ENCODE measurements around the gene ACP2. TPM values are rescaled to one million over a fixed set of nuclear protein-coding genes. Genes with fewer than 3 reads are reported as not detected.

The ACP2 gene
- polyA plus RNA-seq, 2 of the 4 experiments (the other 2 are of a cell fraction): 13.6 to 19.7 TPM

- H3K4me2 ChIP-seq: no peak overlapping the region
- peaks cover 17% of the 10 kb centered on the region for H3K9me3 ChIP-seq
- ChIA-PET POLR2A (interaction anchor here (0.6 kb wide), 1 partner anchor 16 kb away, joined by 5 read pairs; no protein-coding TSS in a partner anchor), CTCF (interaction anchor here (0.7 to 1.8 kb wide), 5 partner anchors 9 to 60 kb away, joined by 3 to 5 read pairs (median 3); no protein-coding TSS in a partner anchor)
- H3K4me1 ChIP-seq: no peaks in the 10 kb centered on the region
- ATAC-seq: no peak
- no peak overlapping the region for H3K27ac ChIP-seq
- H3K4me3 ChIP-seq: no peak overlapping the region
- 94% methylated on average over 5 of the region's 5 CpGs for WGBS (ENCODE audit: missing lambda C conversion rate)
- no peak for DNase-seq (ENCODE audit: low read depth in 1 of 2, low spot score in 1 of 2)
- TF ChIP-seq ATOH8 (CRISPR knock-in tag; IDR thresholded peaks at IDR 0.05; ENCODE audit: low read depth) (no peak), MAZ (IDR thresholded peaks at IDR 0.05; ENCODE audit: borderline replicate concordance, low read depth, low read length) (no peak), TP53 (CRISPR knock-in tag; IDR thresholded peaks at IDR 0.05) (no peak), RNF2 (IDR thresholded peaks at IDR 0.05; ENCODE audit: borderline replicate concordance, low read depth) (no peak), EP300 (IDR thresholded peaks at IDR 0.05) (no peak)
- TF ChIP-seq, protein P1, sequence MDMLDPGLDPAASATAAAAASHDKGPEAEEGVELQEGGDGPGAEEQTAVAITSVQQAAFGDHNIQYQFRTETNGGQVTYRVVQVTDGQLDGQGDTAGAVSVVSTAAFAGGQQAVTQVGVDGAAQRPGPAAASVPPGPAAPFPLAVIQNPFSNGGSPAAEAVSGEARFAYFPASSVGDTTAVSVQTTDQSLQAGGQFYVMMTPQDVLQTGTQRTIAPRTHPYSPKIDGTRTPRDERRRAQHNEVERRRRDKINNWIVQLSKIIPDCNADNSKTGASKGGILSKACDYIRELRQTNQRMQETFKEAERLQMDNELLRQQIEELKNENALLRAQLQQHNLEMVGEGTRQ (IDR thresholded peaks at IDR 0.05): no peak
- TF ChIP-seq, protein P2, sequence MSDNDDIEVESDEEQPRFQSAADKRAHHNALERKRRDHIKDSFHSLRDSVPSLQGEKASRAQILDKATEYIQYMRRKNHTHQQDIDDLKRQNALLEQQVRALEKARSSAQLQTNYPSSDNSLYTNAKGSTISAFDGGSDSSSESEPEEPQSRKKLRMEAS (IDR thresholded peaks at IDR 0.05): no peak
- FAIRE-seq: no peak
These were observed 46.8 kb upstream of the ACP2 start for GRCh38 chr11:47295385-47295784.

- CTCF ChIA-PET: interaction anchor here (0.5 to 2.7 kb wide), 9 partner anchors 9 to 384 kb away, joined by 3 to 10 read pairs (median 4); no protein-coding TSS in a partner anchor
- FAIRE-seq (no peak), ATAC-seq (peak in 1 of 2 experiments; percentile 30; a peak in 1 of 6 replicates), DNase-seq (ENCODE audit: low read depth in 1 of 2, low spot score in 1 of 2) (no peak)
- WGBS (ENCODE audit: missing lambda C conversion rate): 93% methylated on average over 15 of the region's 15 CpGs
- POLR2A ChIA-PET: no interaction called here
- H3K4me1 ChIP-seq: no peaks in the 10 kb centered on the region
- no peak overlapping the region for H3K4me2 ChIP-seq
- no peak overlapping the region for H3K27ac ChIP-seq
- H3K4me3 ChIP-seq: no peak overlapping the region
- H3K9me3 ChIP-seq: no peaks in the 10 kb centered on the region
- TF ChIP-seq SMC3 (IDR thresholded peaks at IDR 0.05) (no peak), HDAC2 (IDR thresholded peaks at IDR 0.05) (no peak), RAD21 (conservative IDR thresholded peaks at IDR 0.05 in 1 of 2, IDR thresholded peaks at IDR 0.05 in 1 of 2) (no peak), MYC (IDR thresholded peaks at IDR 0.05; ENCODE audit: borderline replicate concordance, low read length) (no peak), ZFP36 (IDR thresholded peaks at IDR 0.05; ENCODE audit: borderline replicate concordance, partially characterized antibody) (no peak), ZC3H11A (IDR thresholded peaks at IDR 0.05) (no peak), RARB (CRISPR knock-in tag; IDR thresholded peaks at IDR 0.05) (no peak), JUNB (IDR thresholded peaks at IDR 0.05) (no peak), BCL3 (IDR thresholded peaks at IDR 0.05) (no peak), CHD2 (IDR thresholded peaks at IDR 0.05; ENCODE audit: low read length, partially characterized antibody) (no peak), FOSB (CRISPR knock-in tag; IDR thresholded peaks at IDR 0.05) (no peak), CBX2 (IDR thresholded peaks at IDR 0.05; ENCODE audit: borderline replicate concordance, low read depth) (no peak), GATA3 (IDR thresholded peaks at IDR 0.05; ENCODE audit: borderline replicate concordance) (no peak)
These were observed 41.2 kb upstream of the ACP2 start for GRCh38 chr11:47289856-47290255.

DNA sequence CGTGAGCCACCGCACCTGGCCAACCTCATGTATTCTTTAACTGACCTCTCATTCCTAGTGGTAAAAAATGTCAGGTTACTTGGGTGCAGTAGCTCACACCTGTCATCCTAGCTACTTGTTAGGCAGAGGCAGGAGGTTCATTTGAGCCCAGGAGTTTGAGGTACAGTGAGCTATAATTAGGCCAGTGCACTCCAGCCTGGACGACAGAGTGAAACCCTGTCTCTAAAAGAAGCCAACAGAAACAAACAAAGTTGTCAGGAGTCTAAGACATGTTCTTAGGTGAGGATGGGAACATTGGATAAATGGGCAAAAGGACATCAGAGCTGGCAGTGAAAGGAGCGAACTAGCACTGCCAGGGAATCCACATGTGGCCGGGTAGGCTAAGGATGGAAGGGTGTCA, 39.5 kb upstream of the ACP2 start:
- H3K9me3 ChIP-seq: no peaks in the 10 kb centered on the region
- CTCF ChIA-PET: interaction anchor here (0.7 to 2.4 kb wide), 4 partner anchors 15 to 86 kb away, joined by 3 to 7 read pairs (median 4); no protein-coding TSS in a partner anchor
- POLR2A ChIA-PET: no interaction called here
- no peak for ATAC-seq
- no peak overlapping the region for H3K27ac ChIP-seq
- 90% methylated on average over 5 of the region's 5 CpGs for WGBS (ENCODE audit: missing lambda C conversion rate)
- FAIRE-seq: no peak
- no peak for DNase-seq (ENCODE audit: low read depth in 1 of 2, low spot score in 1 of 2)
- H3K4me3 ChIP-seq: no peak overlapping the region
- H3K4me2 ChIP-seq: no peak overlapping the region
- no peaks in the 10 kb centered on the region for H3K4me1 ChIP-seq
- TF ChIP-seq EHMT2 (IDR thresholded peaks at IDR 0.05; ENCODE audit: low read depth) (no peak), CEBPB (IDR thresholded peaks at IDR 0.05) (no peak), FOSB (CRISPR knock-in tag; IDR thresholded peaks at IDR 0.05) (no peak), ZSCAN20 (CRISPR knock-in tag; IDR thresholded peaks at IDR 0.05) (no peak), CHD2 (IDR thresholded peaks at IDR 0.05; ENCODE audit: low read length, partially characterized antibody) (no peak), ZC3H11A (IDR thresholded peaks at IDR 0.05) (no peak), SREBF2 (IDR thresholded peaks at IDR 0.05) (no peak), BHLHE40 (IDR thresholded peaks at IDR 0.05; ENCODE audit: low read depth, low read length) (no peak), BCL3 (IDR thresholded peaks at IDR 0.05) (no peak), CHD4 (IDR thresholded peaks at IDR 0.05; ENCODE audit: borderline replicate concordance) (no peak), ZFP36 (IDR thresholded peaks at IDR 0.05; ENCODE audit: borderline replicate concordance, partially characterized antibody) (no peak), HMGXB4 (CRISPR knock-in tag; IDR thresholded peaks at IDR 0.05; ENCODE audit: borderline replicate concordance) (no peak), JUNB (IDR thresholded peaks at IDR 0.05) (no peak)
- TF ChIP-seq, protein P1 (IDR thresholded peaks at IDR 0.05): no peak

Measured in A549 (cell line).